ENCODE results near the gene ACVR1B.

The ACVR1B gene

DNA sequence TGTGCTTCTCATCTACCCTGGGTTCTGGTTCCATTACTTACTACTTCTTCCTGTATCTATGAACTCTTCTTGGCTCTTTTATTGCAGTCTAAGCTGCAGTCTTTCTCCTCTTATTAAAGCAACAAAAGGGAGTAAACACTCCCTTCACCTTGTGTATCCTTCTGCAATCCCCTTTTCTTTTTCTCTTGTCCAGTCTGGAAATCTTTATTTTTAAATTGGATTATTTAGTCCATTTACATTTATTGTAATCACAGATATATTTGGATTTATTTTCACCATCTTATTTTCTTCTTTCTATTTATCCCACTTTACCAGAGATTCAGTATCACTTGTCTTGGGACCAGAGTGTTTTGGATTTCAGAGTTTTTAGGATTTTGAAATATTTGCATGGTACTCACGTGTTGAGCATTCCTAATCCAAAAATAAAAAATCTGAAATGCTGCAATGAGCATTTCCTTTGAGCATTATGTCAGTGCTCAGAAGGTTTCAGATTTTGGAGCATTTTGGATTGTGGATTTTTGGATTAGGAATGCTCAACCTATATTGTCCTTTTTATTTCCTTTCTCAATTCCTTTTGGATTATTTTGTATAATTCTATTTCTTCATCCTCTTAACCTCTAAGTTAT is 6.8 kb upstream of the ACVR1B start:
- no peak for DNase-seq (ENCODE audit: low spot score)

- no peak for DNase-seq (ENCODE audit: low spot score)
Measured at GRCh38 chr12:51947246-51947996, 4.1 kb upstream of the ACVR1B start.

DNA sequence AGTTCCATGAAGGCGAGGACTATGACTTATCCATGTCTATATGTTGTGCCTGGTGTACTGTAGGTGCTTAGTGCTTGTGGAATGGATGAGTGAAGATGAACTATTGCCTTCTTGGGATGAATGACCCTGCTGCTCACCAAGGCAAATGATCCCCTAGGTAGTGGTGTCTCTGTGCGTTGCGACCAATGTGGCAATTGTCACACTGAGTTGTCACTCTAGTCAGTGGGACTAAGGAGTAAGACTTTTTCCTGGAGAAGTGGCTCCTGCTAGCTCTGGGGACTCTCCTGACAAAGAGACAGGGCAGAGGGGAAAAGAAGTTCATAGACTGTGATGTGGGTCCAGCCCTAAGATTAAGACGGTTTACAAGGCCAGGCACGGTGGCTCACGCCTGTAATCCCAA is 3.4 kb upstream of the ACVR1B start:
- DNase-seq (ENCODE audit: low spot score), result no peak

DNA sequence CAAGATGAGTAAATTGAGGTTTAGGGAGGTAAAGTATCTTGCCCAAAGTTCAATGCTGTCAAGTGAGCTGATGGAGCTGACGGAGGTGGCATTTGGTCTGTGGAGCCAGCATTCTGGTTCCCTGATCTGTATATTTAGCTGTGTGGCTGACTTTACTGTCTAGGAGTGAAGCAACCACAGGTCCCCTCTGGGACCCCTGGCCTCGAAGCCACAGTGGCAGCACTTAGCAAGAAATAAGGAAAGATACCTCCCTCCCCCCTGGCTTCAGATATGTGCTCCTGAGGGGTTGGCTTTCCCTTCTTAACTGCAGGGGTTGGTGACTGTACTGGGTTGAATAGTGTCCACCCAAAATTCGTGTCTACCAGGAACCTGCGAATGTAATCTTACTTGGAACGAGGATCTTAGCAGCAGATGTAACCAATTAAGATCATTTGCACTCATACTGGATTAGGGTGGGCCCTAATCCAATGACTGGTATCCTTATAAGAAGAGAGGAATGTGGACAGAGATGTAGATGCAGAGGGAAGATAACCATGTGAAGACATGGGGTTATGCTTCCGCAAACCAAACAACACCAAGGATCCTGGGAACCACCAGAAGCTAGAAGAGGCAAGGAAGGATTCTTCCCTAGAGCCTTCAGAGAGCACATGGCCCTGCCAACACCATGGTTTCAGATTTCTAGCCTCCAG is 2.0 kb upstream of the ACVR1B start:
- no peak for DNase-seq (ENCODE audit: low spot score)

DNA sequence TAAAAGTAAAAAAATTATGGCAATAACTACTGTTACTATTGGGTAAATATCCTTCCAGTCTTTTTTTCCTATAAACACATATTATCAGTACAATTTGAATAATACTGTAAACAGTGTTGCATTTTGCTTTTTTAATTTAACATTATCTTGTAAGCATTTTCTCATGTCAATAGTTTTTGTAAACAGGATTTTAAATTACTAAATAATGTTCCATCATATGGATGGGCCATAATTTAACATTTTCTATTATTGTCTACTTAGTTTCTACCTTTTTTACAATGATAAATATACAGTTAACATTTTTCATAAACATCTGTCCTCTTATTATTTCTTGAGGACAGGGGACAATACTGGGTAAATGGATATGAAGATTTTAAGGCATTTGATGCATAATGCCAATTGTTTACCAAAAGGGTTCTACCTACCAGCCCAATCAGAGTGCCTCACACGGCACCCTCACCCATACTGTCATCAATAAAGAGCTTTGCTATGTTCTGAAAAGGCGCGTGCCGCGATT is 759 bp upstream of the ACVR1B start:
- no peak for DNase-seq (ENCODE audit: low spot score)

GRCh38 chr12:51951843-51952722 is 584 bp downstream of the ACVR1B start:
- no peak for DNase-seq (ENCODE audit: low spot score)

- DNase-seq (ENCODE audit: low spot score), result no peak
Measured at GRCh38 chr12:51953089-51953488, 1.6 kb downstream of the ACVR1B start.

- no peak for DNase-seq (ENCODE audit: low spot score)
Measured at GRCh38 chr12:51953864-51954263, 2.4 kb downstream of the ACVR1B start.

DNA sequence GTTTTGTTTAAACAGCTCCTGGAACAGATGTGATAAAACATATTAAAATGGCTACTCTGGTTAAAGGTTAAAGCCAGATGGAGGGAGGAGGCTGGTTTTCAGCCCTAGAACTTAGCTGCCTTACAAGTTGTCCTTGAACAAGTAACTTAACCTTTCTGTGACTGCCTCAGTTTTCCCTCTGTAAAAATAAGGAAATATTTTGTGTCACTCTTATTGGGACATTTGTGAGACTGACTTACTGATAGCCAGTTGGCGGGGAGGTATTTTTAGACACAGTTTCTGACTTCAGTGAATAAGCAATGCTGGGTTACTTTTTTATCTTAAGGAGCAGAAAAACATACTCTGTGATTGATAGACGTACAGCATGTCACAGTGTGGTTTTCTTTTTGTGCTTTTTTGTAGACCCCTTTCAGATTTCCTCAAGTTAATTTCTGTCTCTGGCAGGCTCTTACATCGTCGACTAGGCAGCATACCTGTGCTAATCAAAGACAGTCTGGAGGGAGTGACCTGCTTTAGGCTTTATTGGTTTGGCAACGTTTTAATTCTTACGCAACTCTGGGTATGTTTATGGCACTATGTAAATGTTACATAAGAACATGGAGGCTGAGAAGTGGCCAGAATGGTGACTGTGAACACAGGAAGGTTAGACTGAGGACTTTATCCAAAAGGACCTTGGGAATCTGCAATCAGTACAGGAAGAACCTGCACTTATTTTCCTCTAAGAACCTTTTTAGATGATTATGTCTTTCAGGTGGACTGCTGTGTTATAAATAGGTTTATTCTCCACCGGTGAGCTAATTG is 3.3 kb downstream of the ACVR1B start:
- no peak for DNase-seq (ENCODE audit: low spot score)

GRCh38 chr12:51955702-51956101 is 4.2 kb downstream of the ACVR1B start:
- DNase-seq (ENCODE audit: low spot score), result no peak

- DNase-seq (ENCODE audit: low spot score), result no peak
Measured at GRCh38 chr12:51958542-51958941, 7.0 kb downstream of the ACVR1B start.

DNA sequence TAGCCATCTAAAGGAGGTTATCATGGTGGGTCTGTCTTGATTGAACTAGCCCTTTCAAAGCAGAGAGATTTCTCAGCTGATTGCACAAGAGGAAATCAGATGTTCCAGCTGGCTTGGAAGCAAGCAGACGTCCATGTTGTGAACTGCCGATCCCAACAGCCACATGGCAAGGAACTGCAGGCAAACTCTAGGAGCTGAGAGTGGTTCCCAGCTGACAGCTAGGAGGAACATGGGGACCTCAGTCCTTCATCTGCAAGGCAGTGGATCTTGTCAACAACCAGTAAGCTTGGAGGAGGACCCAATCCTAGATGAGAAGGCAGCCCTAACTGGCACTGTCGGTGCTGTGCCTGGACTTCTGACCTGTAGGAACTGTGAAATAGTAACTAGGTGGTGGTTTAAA is 7.7 kb downstream of the ACVR1B start:
- DNase-seq (ENCODE audit: low spot score), result no peak

DNA sequence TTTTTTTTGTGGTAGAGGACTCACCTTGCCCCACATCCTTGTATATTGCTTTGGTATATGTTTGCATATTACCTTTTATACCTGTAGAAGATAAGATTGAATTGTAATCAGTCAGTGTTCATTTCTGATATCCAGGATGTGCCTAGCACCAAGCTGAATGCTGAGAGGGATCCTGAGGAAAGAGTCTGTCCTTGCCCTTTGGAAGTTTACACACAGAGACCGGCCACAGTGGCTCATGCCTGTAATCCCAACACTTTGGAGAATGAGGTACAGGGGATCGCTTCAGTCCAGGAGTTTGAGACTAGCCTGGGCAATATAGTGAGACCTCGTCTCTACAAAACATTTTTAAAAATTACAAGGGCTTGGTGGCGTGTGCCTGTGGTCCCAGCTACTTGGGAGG is 8.4 kb downstream of the ACVR1B start:
- DNase-seq (ENCODE audit: low spot score), result no peak

DNA sequence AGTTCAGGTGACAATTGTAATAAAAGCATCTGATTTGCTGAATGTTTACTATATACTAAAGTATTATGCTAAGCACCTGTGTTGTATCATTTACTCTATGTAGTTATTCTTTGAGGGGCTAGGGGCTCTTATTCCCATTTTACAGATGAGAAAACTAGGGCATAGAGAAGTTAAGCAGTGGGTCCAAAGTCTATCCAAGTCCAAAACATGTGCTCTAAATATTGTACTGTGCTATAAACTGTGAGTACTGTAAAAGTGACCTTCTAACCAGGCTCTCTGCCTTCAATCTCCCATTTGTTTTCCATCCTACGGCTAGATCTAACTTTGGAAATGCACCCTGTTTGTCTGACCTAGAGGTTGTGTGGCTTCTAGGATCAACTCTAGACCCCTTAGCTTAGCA is 9.0 kb downstream of the ACVR1B start:
- no peak for DNase-seq (ENCODE audit: low spot score)

- DNase-seq (ENCODE audit: low spot score), result no peak
Measured at GRCh38 chr12:51960890-51961289, 9.4 kb downstream of the ACVR1B start.

- no peak for DNase-seq (ENCODE audit: low spot score)
Measured at GRCh38 chr12:51961834-51962233, 10.3 kb downstream of the ACVR1B start.

- DNase-seq (ENCODE audit: low spot score), result no peak
Measured at GRCh38 chr12:51962737-51963136, 11.2 kb downstream of the ACVR1B start.

DNA sequence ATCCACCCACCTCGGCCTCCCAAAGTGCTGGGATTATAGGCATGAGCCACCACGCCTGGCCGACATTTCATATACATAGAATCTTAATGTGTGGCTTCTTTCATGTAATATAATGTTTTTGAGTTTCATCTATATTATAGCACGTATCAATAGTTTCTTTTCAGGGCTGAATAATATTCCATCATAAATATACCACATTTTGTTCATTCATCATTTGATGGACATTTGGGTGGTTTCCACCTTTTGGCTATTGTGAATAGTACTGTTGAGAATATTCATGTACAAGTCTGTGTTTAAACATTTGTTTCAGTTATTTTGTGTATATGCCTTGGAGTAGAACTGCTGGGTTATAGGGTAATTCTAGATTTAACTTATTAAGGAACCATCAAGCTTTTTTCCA is 12.0 kb downstream of the ACVR1B start:
- no peak for DNase-seq (ENCODE audit: low spot score)

- DNase-seq (ENCODE audit: low spot score), result no peak
Measured at GRCh38 chr12:51969643-51970042, 18.1 kb downstream of the ACVR1B start.

DNA sequence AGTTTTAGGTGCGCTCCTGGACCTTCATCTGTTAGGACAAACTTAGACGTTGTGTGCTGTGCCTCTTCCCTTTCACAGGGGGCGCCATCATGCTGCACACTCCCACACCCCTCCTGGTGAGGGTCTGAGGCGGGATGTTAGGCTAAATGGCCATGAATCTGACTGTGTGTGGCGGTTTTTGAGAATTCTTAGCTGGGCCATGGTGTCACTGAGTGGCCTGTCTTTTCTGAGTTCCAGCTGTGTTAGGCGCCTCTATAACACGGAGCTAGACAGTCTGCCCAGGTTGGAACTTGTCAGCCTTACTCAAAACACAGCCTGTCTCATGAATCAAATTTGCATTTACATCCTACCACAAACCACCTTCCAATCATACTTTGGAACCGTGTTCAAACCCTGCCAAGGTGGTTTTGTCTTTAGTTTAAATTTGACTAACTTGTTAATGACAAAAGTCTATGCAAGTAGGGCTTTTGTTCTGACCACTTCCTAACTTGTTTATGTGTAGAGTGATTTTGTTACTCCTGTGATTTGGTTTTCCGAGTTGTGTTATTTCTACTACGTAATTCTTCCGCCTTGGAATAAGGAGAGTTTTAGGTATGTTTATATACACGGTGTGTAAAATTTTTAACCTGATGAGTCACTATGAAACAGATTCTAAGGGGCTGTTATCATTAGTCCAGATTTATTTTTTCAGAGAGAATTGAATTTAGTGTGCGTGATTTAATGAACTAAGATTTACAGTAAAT is 19.6 kb downstream of the ACVR1B start:
- DNase-seq (ENCODE audit: low spot score), result peak; percentile 63

All from CD4-positive, alpha-beta T cell treated with Interleukin-2 at 100 ng/mL for 4 hours (primary cell).